Endothelial cell (in vitro differentiated cells): ENCODE results near the gene WWC2. TPM values are rescaled to one million over a fixed set of nuclear protein-coding genes. Genes with fewer than 3 reads are reported as not detected.
A peak's percentile ranks its signal among the peaks of the same experiment; 100 is the strongest.

Experiments
- DNase-seq: peaks from one replicate; pipeline ENCODE4 v3.0.0; 2021; ENCODE audit warnings: low spot score
- H3K27ac Mint-ChIP-seq: one replicate; pipeline ENCODE4 v1.8.0; 2021; ENCODE audit warnings: mixed read lengths, inconsistent platforms; ENCODE audit not compliant: unreplicated experiment
- H3K27me3 Mint-ChIP-seq: one replicate; pipeline ENCODE4 v1.8.0; 2021; ENCODE audit warnings: mild to moderate bottlenecking, moderate library complexity, mixed read lengths, inconsistent platforms; ENCODE audit not compliant: unreplicated experiment
- H3K36me3 Mint-ChIP-seq: one replicate; pipeline ENCODE4 v1.8.0; 2021; ENCODE audit warnings: mild to moderate bottlenecking, low read depth, mixed read lengths, inconsistent platforms; ENCODE audit not compliant: unreplicated experiment
- H3K4me1 Mint-ChIP-seq: one replicate; pipeline ENCODE4 v1.8.0; 2021; ENCODE audit warnings: mild to moderate bottlenecking, mixed read lengths, inconsistent platforms; ENCODE audit not compliant: unreplicated experiment
- H3K4me3 Mint-ChIP-seq: one replicate; pipeline ENCODE4 v1.8.0; 2021; ENCODE audit warnings: mild to moderate bottlenecking, mixed read lengths, inconsistent platforms; ENCODE audit not compliant: unreplicated experiment
- H3K9me3 Mint-ChIP-seq: one replicate; pipeline ENCODE4 v1.8.0; 2021; ENCODE audit warnings: mixed read lengths, inconsistent platforms; ENCODE audit not compliant: unreplicated experiment
- CTCF ChIP-seq: fragments of 200-600 bp; sonication (generic); IDR thresholded peaks from one replicate; pipeline ENCODE4 v1.5.0; 2021; ENCODE audit warnings: antibody characterized with exemption; ENCODE audit not compliant: unreplicated experiment
- total RNA-seq: library from RNA; stranded (reverse); fragmentation: NEBNext Ultra II Directional; extraction: Animal tissue kit (Norgen Biotek cat#: 25700); gene quantifications from one replicate; pipeline ENCODE4 v1.2.1, GENCODE V29; 2021; ENCODE audit not compliant: unreplicated experiment

The WWC2 gene
- total RNA-seq, 1 donor from 2014 or later = 32.0 TPM

DNA sequence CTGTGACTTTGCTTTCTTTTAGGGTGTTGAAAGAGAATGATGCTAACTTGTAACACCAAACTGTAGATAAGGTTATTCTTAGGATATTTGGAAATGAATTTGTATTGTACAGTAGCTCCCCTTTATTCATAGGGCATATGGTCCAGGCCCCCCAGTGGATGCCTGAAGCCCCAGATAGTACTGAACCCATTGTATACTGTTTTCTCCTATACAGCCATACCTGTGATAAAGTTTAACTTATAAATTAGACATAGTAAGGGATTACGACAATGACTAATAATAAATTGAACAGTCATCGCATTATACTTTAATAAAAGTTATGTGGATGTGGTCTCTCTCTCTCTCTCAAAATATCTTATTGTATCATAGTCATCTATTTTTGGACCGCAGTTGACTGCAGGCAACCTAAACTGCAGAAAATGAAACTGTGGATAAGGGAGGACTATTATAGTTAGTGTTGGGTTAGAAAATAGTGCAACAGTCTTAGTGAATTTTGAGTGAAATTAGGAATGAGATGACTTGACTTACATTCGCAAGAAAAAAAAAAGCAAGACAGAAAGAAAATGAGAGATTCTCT lies 115.9 kb downstream of the WWC2 start:
- Mint-ChIP-seq H3K27ac (no peak overlapping the region), H3K36me3 (no peaks in the 10 kb centered on the region), H3K9me3 (no peaks in the 10 kb centered on the region), H3K27me3 (no peaks in the 10 kb centered on the region), H3K4me1 (no peaks in the 10 kb centered on the region), H3K4me3 (no peak overlapping the region)
- DNase-seq = no peak
- TF ChIP-seq CTCF = no peak

- no peak for TF ChIP-seq CTCF
- Mint-ChIP-seq H3K27me3 (no peaks in the 10 kb centered on the region), H3K27ac (no peak overlapping the region), H3K4me1 (no peaks in the 10 kb centered on the region), H3K9me3 (no peaks in the 10 kb centered on the region), H3K4me3 (no peak overlapping the region), H3K36me3 (no peaks in the 10 kb centered on the region)
- DNase-seq = no peak
Measured at GRCh38 chr4:183220236-183220635, 121.2 kb downstream of the WWC2 start.

- H3K27me3 Mint-ChIP-seq = no peaks in the 10 kb centered on the region
- no peak overlapping the region for H3K27ac Mint-ChIP-seq
- H3K4me3 Mint-ChIP-seq = no peak overlapping the region
- TF ChIP-seq CTCF = no peak
- DNase-seq = no peak
- H3K36me3 Mint-ChIP-seq = no peaks in the 10 kb centered on the region
- no peaks in the 10 kb centered on the region for H3K4me1 Mint-ChIP-seq
- no peaks in the 10 kb centered on the region for H3K9me3 Mint-ChIP-seq
Measured at GRCh38 chr4:183223053-183223452, 124.0 kb downstream of the WWC2 start.

DNA sequence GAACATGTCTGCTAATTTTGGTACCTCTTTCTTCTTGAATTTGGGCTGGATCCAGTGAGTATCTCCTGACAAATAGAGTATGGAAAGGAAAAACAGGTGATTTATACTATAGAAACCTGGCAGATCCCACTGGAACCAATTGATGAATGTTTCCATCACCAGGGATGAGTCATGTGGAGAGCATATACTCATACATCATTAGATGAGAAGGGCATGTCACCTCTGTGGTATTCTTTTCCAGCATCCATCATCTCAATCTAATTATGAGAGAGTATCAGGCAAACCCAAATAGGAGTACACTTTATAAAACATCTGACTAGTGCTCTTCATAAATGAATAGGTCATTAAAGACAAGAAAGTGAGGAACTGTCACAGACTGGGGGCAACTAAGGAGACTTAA lies 130.3 kb downstream of the WWC2 start:
- H3K9me3 Mint-ChIP-seq = no peaks in the 10 kb centered on the region
- no peaks in the 10 kb centered on the region for H3K4me1 Mint-ChIP-seq
- no peaks in the 10 kb centered on the region for H3K36me3 Mint-ChIP-seq
- H3K27ac Mint-ChIP-seq = no peak overlapping the region
- H3K4me3 Mint-ChIP-seq = no peak overlapping the region
- no peak for TF ChIP-seq CTCF
- H3K27me3 Mint-ChIP-seq = peaks cover 2% of the 10 kb centered on the region
- no peak for DNase-seq

GRCh38 chr4:183240581-183241321 lies 141.7 kb downstream of the WWC2 start:
- no peaks in the 10 kb centered on the region for H3K27me3 Mint-ChIP-seq
- H3K27ac Mint-ChIP-seq = peak overlapping the region; percentile 34
- no peak overlapping the region for H3K4me3 Mint-ChIP-seq
- no peaks in the 10 kb centered on the region for H3K36me3 Mint-ChIP-seq
- no peak for DNase-seq
- TF ChIP-seq CTCF = no peak
- peaks cover 16% of the 10 kb centered on the region for H3K4me1 Mint-ChIP-seq
- H3K9me3 Mint-ChIP-seq = no peaks in the 10 kb centered on the region
